Right lobe of liver (tissue), 6 donors: ENCODE measurements around the gene PIGS. TPM values are rescaled to one million over a fixed set of nuclear protein-coding genes. Genes with fewer than 3 reads are reported as not detected.
A peak's percentile ranks its signal among the peaks of the same experiment; 100 is the strongest.

Source experiments
- ATAC-seq, 4 donors: fragments of 200-7000 bp; cut with Tn5 transposase; one replicate each; pipeline ENCODE4 v1.9.1; 2020; ENCODE audit warnings: mild to moderate bottlenecking in 4 of 4, moderate library complexity in 4 of 4
- DNase-seq, 3 donors: peaks; one replicate each; pipeline ENCODE4 v3.0.0-alpha.2; 2020
- H3K27ac ChIP-seq, 3 donors: fragments of 200-600 bp; one replicate each; pipeline ENCODE4 v1.8.0; 2022
- H3K27me3 ChIP-seq, 2 donors: fragments of 200-600 bp; one replicate each; pipeline ENCODE4 v1.8.0; 2022
- H3K36me3 ChIP-seq, 4 donors: fragments of 200-600 bp; sonication (generic) in 1 of 4; one replicate each; pipeline versions ENCODE4 v1.5.1 to v1.8.0; 2017 to 2022; ENCODE audit warnings: control low read depth in 1 of 4
- H3K4me1 ChIP-seq, 4 donors: fragments of 200-600 bp; sonication (generic) in 1 of 4; one replicate each; pipeline versions ENCODE4 v1.5.1 to v1.8.0; 2017 to 2022; ENCODE audit warnings: control low read depth in 1 of 4
- H3K4me3 ChIP-seq, 3 donors: fragments of 200-600 bp; one replicate each; pipeline ENCODE4 v1.8.0; 2022
- H3K9me3 ChIP-seq, 4 donors: fragments of 200-600 bp; sonication (generic) in 1 of 4; one replicate each; pipeline versions ENCODE4 v1.5.1 to v1.8.0; 2017 to 2022; ENCODE audit warnings: control low read depth in 1 of 4
- POLR2A ChIP-seq: fragments of 450-650 bp; IDR thresholded peaks from one replicate; pipeline ENCODE4 v1.6.1; 2017; ENCODE audit warnings: antibody characterized with exemption, mild to moderate bottlenecking
- WGBS: methylation state at CpG from one replicate; pipeline ENCODE4 v1.1.6; 2018; ENCODE audit warnings: low coverage, low lambda C conversion rate; ENCODE audit not compliant: insufficient coverage; ENCODE audit errors: missing lambda C conversion rate; 5-methylcytosine and 5-hydroxymethylcytosine counted together
- intact Hi-C, 2 donors: fragments of 100-400 bp; cut with DNase I; formaldehyde crosslinking; loops; one replicate each; pipeline versions ENCODE4 v1.11.2 to v1.14.1; 2022
- total RNA-seq, 6 experiments: library from RNA; depleted of rRNA in 2 of 6; stranded (reverse); fragments of >200 nt in 2 of 6; fragmentation: NEBNext Ultra II Directional in 3 of 6; extraction: Animal tissue kit (Norgen Biotek cat#: 25700) in 3 of 6; gene quantifications; one replicate each; pipeline versions ENCODE4 v1.1.0 to v1.2.4, GENCODE V29; 2016 to 2023
- TF ChIP-seq, protein P1 (sequence below), 4 donors: fragments of 200-600 bp in 3 of 4; fragments of 450-650 bp in 1 of 4; IDR thresholded peaks; one replicate each; pipeline versions ENCODE4 v1.5.1 to v1.8.0; 2016 to 2022; ENCODE audit warnings: antibody characterized with exemption in 4 of 4, mild to moderate bottlenecking in 2 of 4
- donor health status: DM: no; HTN: yes; CAD: no.
- donor health status: DM: no; HTN: no; CAD: no.
- donor health status: DM: no; HTN: no; CAD: no.
- donor health status: DM: no; HTN: yes; CAD: no.
- donor health status: DM: no; HTN: yes; CAD: no.

PIGS gene
- total RNA-seq, 6 experiments from 2014 or later: 7.2 to 13.8 (median 11.0) TPM

DNA sequence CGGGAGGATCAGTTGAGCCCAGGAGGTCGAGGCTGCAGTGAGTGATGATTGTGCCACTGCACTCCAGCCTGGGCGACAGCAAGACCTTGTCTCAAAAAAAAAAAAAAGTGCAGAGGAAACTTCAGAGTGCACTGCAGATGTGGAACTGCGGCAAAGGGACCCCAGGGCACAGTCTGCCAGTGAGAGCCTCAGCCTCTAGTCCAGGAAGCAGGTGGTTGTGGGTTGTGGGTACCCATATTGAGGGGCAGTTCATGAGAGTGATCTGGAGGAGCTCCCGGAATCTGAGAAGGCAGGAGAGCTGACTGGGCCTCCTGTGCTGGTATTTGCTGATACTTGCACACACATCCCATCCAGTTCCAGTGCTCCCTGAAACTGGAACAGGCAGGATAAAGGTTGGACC, 52.1 kb downstream of the PIGS start:
- no peak for TF ChIP-seq POLR2A
- TF ChIP-seq, protein P1, sequence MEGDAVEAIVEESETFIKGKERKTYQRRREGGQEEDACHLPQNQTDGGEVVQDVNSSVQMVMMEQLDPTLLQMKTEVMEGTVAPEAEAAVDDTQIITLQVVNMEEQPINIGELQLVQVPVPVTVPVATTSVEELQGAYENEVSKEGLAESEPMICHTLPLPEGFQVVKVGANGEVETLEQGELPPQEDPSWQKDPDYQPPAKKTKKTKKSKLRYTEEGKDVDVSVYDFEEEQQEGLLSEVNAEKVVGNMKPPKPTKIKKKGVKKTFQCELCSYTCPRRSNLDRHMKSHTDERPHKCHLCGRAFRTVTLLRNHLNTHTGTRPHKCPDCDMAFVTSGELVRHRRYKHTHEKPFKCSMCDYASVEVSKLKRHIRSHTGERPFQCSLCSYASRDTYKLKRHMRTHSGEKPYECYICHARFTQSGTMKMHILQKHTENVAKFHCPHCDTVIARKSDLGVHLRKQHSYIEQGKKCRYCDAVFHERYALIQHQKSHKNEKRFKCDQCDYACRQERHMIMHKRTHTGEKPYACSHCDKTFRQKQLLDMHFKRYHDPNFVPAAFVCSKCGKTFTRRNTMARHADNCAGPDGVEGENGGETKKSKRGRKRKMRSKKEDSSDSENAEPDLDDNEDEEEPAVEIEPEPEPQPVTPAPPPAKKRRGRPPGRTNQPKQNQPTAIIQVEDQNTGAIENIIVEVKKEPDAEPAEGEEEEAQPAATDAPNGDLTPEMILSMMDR (IDR thresholded peaks at IDR 0.05): no peak
- H3K9me3 ChIP-seq: no peaks in the 10 kb centered on the region
- no peaks in the 10 kb centered on the region for H3K4me1 ChIP-seq
- intact Hi-C loops: no loop called here
- DNase-seq (no peak), ATAC-seq (no peak)
- no peak overlapping the region for H3K27ac ChIP-seq
- H3K36me3 ChIP-seq: no peaks in the 10 kb centered on the region
- no peak overlapping the region for H3K4me3 ChIP-seq
- H3K27me3 ChIP-seq: no peaks in the 10 kb centered on the region
- WGBS: 57% methylated on average over 5 of the region's 5 CpGs

DNA sequence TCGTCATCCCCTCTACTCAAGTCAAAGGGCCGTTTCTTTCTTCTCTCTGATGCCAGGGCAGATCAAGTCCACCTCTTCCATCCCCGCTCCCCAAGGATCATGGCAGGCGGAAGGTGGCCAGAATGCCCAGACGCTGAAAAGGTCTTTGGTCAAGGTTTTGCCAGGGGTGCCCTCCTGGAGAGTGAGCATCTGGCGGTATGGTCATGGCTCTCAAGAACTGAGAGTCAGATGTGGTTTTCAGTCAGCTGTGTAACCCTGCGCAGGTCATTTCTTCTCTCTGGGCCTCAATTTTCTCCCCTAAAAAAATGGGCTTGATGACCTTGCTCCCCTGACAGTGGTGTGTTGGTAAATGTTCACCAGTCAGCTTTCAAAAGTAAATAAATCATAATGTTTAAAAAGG, 52.7 kb downstream of the PIGS start:
- Histone ChIP-seq H3K27ac (no peak overlapping the region), H3K4me1 (no peaks in the 10 kb centered on the region), H3K27me3 (no peaks in the 10 kb centered on the region), H3K36me3 (no peaks in the 10 kb centered on the region), H3K9me3 (no peaks in the 10 kb centered on the region), H3K4me3 (no peak overlapping the region)
- DNase-seq (no peak), ATAC-seq (no peak)
- intact Hi-C loops: no loop called here
- 60% methylated on average over 6 of the region's 7 CpGs for WGBS
- TF ChIP-seq, protein P1 (IDR thresholded peaks at IDR 0.05): no peak
- no peak for TF ChIP-seq POLR2A

DNA sequence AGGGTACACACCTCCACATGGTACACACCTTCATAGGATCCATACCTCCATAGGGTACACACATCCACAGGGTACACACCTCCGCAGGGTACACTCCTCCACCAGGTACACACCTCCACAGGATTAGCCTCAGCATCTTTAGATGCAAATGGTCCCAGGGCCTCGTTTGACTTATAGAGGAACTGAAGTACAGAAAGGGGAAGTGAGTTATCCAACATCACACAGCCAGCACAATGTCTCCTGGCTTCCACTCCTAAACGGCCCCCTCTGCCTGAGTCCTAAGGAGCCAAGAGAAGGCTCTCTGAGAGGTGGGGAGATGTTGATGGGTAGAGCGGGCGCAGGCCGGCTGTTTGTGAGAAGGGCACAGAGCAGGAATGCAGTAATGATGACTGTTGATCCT, 53.2 kb downstream of the PIGS start:
- Histone ChIP-seq H3K4me1 (no peaks in the 10 kb centered on the region), H3K27me3 (no peaks in the 10 kb centered on the region), H3K9me3 (no peaks in the 10 kb centered on the region), H3K27ac (no peak overlapping the region), H3K4me3 (no peak overlapping the region), H3K36me3 (no peaks in the 10 kb centered on the region)
- intact Hi-C loops: no loop called here
- peak in 1 of 4 donors; percentile 21 for ATAC-seq
- TF ChIP-seq, protein P1 (IDR thresholded peaks at IDR 0.05): no peak
- TF ChIP-seq POLR2A: no peak
- WGBS: 44% methylated on average over 3 of the region's 6 CpGs
- no peak for DNase-seq

DNA sequence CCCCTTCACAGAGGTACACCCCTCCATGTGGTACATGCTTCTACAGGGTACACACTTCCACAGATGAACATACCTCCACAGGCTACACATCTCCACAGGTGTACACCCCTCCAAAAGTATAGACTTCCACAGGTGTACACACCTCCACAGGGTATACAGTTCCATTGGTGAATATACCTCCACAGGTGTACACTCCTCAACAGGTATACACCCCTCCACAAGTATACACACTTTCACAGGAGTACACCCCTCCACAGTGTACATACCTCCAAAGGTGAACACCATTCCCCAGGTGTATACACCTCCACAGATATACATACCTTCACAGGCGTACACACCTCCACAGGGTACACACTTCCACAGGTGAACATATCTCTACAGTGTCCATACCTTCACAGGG, 55.8 kb downstream of the PIGS start:
- DNase-seq: no peak
- no peaks in the 10 kb centered on the region for H3K27me3 ChIP-seq
- no peak for TF ChIP-seq POLR2A
- TF ChIP-seq, protein P1 (IDR thresholded peaks at IDR 0.05): no peak
- intact Hi-C loops: no loop called here
- H3K4me1 ChIP-seq: no peaks in the 10 kb centered on the region
- 90% methylated on average over 1 of the region's 1 CpG for WGBS
- H3K9me3 ChIP-seq: no peaks in the 10 kb centered on the region
- H3K4me3 ChIP-seq: no peak overlapping the region
- no peak for ATAC-seq
- no peaks in the 10 kb centered on the region for H3K36me3 ChIP-seq
- no peak overlapping the region for H3K27ac ChIP-seq

DNA sequence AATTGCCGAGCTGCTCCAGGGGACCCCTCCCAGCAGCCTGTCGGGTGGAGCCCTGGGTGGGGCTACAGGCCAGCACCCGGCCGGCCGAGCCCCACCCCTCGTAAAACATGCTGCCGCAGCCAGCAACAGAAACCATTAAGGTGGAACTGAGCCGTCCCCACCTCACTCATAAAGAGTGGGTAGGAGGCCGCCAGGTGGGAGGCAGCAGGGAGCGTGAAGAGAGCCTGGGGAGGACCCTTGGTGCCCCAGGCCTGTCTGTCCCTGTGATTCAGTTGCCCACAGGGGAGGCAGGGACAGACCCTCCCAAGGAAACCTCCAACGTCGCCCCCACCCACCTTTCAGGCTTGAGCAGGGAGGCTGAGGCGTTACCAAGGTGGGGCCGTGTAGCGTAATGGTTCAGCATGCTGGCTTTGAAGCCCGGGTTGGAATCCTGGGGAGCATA, 56.7 kb downstream of the PIGS start:
- no peak for ATAC-seq
- 81% methylated on average over 7 of the region's 16 CpGs for whole genome bisulfite sequencing
- no peak for DNase-seq
- H3K4me1 ChIP-seq: no peaks in the 10 kb centered on the region
- no peaks in the 10 kb centered on the region for H3K9me3 ChIP-seq
- no peaks in the 10 kb centered on the region for H3K36me3 ChIP-seq
- no peaks in the 10 kb centered on the region for H3K27me3 ChIP-seq
- TF ChIP-seq, protein P1 (IDR thresholded peaks at IDR 0.05): no peak
- no peak for TF ChIP-seq POLR2A
- H3K4me3 ChIP-seq: no peak overlapping the region
- intact Hi-C loops: no loop called here
- no peak overlapping the region for H3K27ac ChIP-seq
